HG02571 (cell line): ENCODE data around the gene TSPAN13.
"Not testable (repeated sequence)": the region's sequence is repeated elsewhere in the genome, so short reads cannot be mapped to it uniquely, and the experiment has no call there.

Experiments
- ATAC-seq: cut with Tn5 transposase; IDR thresholded peaks from one replicate; pipeline ENCODE4 v1.9.1; 2021; ENCODE audit warnings: mild to moderate bottlenecking, moderate library complexity; ENCODE audit not compliant: unreplicated experiment

TSPAN13 gene

DNA sequence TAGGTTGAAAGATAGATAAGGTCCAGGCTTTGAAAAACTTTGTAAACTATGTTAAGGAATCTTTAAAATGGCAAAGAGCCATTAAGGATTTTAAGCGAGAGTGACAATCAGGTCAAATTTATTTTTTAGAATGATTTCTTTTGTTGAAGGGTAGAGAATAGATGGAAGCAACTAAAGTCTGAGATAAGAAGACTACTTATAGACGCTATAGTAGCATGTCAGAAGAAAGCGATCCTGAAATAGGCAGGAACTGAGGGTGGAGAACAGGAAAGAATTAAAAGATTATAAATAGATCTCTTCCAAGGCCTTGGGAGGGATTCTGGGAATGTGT is 13.0 kb upstream of the TSPAN13 start:
- no peak for ATAC-seq

DNA sequence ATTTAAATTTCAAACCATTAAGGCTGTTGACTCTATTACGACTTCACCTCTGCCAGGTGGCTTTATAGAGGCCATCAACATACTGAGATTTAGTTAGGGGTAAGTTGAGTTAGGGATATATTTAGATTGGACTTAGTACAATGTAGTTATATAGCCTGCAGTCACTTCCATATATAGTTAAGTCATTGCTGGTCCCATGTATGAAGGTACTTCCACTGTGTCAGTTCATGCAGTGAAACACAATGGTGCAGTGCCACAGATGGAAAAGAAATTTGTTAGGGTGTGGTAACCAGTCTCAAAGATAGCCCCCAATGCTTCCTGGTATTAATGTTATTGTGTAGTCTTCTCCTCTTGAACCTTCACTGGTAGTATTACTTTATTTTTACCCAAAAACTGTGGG is 12.6 kb upstream of the TSPAN13 start:
- ATAC-seq: no peak

DNA sequence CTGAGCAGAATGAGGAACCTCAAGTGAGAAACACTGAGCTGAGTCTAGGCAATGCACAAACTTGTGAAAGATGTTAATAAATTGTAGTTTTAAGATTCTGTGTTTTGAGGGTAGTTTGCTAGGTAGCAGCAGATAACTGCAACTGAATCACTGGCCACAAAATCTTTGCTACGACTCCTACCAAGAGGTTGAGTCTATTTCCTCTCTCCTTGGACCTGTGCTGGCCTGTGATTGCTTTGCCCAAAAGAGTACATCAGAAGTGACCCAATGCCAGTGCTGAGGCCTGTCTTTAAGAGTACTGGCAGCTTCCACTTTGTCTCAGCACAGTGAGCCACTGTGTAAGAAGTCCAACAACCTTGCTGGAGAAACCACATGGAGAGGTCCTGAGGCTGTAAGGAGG is 11.9 kb upstream of the TSPAN13 start:
- no peak for ATAC-seq

DNA sequence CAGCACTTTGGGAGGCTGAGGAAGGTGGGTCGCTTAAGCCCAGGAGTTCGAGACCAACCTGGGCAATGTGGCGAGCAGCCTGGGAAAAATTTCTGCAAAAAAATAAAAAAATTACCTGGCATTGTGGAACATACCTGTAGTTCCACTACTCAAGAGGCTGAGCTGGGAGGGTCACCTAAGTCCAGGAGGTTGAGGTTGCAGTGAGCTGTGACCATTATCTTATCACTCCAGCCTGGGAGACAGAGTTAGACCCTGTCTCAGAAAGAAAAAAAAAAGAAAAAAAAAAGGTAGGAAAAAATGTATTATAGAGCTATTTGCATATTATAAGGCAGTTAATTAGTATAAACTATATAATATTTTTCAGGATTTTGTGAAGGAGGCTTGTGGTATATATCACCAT is 11.0 kb upstream of the TSPAN13 start:
- ATAC-seq: no peak

DNA sequence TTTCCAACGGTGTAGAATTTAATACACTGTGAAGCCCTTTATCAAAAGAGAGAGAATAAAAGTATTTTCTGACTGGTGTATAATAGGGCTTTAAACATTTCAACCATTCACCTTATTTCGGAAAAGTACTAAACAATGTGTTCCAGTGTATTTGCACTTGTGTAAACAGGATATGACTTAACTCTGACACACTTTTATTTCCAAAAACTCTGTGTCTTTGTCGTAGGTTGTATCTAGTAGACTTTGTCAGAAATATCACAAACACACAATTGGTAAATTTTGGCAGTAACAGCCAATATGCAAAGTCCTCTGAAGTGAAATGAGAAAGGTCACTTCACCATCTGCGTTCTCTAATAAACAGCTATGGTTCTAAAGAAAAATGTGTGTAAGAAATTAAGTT is 10.3 kb upstream of the TSPAN13 start:
- ATAC-seq: no peak

DNA sequence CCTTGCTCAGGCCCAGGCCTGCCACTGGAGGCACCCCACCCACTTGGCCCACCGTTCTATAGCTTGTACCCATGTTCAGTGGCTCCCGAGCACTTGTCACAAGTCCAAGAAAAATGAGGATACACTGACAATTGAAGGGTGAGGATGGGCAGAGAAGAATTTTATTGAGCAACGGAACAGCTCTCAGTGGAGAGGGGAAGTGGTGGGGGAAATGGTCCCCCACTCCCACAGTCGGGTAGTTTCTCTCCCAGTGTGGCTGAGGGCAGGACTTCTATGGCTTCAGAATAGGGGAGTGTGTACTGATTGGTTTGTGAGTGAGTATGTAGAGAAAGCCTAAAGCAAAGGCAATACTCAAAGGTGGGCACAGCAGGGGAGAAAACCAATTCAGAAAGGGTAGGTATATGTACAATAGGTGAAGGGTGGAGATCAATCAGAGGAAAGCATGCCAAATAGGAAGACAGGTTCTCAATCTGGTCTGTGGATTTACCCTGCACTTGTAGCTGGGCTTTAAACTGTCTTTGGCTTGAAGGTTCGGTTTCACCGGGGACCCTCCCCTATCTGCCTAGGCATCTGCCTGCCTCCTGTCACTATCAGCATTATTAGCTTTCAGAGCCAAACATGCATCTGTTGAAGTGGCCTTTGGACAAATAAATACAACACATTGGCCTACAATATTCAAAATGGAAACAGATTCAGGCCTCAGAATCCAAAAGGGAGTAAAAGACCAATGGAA is 8.9 kb upstream of the TSPAN13 start:
- no peak for ATAC-seq

DNA sequence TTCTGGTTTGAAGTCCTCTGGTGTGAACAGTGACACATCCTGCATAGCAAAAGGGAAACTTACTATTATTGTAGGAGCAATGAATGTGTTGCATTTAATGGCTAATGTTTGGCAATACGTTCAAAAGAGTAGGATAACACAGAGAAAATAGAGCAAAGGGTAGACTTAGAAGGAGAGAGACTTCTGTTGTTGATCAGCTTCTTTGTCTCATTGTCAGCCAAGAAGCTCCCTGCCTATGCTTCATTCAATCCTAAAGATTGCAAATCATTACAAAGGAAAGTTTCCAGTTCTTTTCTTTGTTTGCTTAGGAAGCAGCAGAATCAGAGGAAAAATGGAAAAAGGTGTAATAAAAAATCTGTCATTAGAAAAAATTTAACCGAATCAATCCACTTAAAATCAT is 7.9 kb upstream of the TSPAN13 start:
- ATAC-seq: no peak

DNA sequence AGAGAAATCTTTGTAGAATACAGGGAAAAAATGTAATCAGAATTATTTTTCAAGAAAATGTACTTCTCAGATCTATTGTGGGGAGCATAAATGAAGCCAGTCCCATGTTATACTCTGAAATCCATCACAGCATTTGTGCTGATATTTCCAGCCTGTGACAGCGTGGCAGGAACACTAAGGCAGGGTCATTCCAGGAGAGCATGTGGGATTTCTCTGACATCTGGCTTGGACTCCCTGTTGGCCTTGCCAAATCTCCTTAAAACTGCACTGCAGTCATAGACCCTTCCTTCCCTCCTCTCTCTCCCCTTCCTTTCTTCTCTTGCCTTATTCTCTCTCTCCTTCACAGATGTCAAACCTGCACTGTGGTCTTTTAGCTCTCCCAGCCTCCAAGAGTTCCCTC is 6.5 kb upstream of the TSPAN13 start:
- ATAC-seq: no peak

DNA sequence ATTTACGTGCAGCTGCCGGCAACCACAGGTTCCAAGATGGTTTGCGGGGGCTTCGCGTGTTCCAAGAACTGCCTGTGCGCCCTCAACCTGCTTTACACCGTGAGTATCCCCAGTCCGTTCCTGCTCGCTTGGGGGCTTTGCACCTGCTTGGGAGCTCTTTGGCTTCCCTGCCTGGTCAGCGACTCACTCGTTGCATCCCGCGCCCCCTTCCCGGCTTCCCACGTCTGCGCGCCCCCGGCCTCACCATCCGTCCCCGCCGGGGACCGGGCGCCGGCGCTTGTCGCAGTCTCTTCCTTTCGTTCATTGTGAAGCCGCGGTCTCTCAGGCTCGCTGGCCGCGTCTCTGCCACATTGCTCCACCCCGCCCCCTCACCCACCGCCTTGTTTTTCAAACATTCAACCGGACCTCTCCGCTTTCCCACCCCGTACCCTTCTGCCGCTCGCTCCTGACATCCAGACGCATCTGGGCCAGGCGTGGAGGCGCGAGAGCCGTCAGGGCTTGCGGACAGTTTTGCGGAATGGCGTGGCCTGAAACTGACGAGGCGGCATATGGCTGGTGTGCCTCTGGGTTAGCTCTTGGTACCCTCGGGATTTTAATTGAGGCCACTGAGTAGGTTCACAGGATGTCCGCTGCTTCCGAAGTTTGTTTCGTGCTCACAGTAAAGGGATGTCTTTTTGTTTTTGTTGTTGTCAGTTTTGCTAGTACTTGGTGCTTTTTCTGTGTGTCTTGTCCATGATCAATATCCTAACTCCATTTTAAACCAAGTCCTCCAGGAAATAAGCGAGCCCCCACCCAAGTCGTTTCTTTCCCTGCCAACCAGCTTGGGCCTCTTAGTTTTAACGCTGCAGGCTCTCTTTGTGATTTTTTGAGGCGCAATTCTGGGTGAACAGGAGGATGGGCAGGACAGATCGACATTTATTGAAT is 639 bp downstream of the TSPAN13 start:
- ATAC-seq: no peak

DNA sequence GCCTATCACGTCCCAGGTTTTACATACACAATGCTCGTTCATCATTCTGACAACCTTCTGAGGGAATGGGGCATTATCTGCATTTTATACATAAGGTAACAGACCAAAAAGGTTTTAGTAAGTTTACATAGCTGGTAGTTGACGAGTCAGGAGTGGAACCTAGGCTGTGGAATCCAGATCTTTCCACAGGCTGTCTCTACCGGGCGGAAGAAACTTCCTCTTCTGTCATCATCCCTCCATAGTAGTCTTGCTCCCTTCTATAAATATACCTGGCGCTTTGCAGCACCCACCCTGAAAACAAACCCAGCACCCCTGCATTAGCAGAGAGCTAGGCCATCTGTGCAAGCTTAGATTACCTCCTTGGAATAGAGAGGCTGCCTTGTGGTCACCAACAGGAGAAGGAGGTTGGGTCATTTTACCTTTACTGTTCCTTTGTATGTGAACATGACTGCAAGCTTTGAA is 1.3 kb downstream of the TSPAN13 start:
- no peak for ATAC-seq

DNA sequence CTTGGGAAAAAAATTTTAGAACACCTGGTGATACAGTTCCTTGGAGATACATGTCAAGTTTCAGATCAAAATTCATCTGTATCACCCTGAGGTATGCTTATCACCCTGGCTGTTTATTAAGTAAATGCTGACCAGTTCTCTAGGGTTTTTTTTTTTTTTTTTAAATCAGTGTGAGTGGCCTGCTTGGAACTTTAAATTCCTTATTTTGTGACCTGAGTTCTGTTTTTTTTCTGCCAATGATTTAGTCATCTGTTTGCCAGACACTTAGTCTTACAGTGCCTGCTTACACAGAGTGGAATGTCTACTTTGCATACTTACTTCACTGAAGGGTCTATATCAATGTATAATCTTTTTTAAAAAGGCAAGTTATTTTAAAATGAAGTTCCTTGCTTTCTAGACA is 1.8 kb downstream of the TSPAN13 start:
- no peak for ATAC-seq

DNA sequence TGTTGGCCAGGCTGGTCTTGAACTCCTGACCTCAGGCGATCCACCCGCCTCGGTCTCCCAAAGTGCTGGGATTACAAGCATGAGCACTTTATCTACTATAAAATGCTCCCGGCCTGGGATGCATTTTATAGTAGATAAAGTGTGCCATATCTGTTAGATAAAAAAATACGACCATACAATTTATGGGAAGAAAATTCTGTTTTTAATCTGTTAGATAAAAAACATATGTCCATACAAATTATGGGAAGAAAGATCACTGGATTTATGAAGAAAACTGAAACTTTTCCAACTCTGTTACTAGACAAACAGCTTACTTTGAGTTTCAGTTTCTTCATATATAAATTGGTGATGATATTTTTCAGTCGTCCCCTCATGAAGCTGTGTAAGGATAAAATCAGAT is 4.5 kb downstream of the TSPAN13 start:
- ATAC-seq: no peak

DNA sequence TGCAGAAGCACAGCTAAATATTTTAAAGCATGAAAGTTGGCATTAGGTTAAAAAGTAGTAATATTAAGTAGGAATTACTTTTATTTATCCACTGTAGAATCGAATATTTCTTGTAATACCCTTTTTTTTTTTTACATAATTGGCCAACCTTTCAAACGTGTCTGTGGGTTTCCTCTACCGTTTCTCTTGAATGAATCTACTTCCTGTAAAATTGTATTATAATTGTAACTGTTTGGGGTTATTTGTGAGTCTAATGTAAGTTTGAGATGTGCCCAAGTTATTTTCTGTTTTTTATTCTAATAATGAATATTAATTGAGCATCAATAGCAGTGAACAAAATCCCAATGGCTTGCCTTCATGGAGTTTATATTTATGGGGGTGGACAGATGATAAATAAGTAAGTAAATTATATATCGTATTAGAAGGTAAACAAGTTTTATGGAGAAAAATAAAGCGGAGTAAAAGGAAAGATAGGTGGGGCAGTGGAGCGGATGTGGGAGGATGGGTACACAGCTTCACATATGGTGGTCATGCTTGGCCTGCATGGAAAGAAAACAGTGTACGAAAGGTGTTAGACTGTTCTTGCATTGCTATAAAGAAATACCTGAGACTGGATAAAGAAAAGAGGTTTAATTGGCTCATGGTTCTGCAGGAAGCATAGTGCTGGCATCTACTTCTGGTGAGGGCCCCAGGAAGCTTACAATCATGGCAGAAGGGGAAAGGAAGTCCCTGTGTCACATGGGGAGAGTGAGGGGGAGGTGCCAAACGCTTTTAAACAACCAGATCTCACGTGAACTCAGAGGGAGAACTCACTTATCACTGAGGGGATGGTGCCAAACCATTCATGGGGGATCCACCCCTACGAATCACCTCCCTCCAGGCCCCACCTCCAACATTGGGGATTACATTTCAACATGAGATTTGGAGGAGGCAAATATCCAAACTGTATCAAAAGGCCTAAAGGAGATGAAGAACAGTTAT is 5.4 kb downstream of the TSPAN13 start:
- no peak for ATAC-seq

DNA sequence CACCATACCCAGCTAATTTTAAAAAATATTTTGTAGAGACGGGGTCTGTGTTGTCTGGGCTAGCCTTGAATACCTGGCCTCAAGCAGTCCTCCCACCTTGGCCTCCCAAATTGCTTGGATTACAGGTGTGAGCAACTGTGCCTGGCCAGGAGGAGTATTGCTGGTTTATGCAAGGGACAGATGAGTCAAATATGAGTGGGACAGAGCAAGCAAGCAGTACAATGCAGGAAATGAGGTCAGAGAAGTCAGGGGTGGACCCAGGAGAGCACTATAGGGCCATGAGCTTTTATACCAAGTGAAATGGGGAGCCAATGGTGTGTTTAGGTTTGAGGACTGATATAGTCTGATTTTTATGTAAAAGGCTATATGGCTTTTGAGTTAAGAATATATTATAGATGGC is 6.3 kb downstream of the TSPAN13 start:
- no peak for ATAC-seq

DNA sequence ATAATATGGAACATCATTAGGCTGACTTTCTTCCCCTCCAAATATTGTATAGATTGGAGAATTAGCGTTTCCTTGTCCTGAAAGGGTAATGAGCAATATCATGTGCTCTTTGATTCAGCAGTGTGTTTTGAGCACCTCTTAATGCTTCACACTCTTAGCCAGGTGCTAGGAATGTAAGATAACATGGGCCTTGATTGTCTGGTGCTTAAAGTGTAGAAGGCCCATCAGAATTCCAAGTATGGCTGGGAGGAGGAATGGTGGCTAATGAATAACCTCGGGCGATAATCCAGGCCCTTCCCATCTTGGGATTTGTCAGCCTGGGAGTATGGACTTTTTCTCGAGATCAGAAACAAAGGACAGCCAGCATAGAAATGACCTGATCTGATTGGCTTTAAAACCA is 8.6 kb downstream of the TSPAN13 start:
- no peak for ATAC-seq

DNA sequence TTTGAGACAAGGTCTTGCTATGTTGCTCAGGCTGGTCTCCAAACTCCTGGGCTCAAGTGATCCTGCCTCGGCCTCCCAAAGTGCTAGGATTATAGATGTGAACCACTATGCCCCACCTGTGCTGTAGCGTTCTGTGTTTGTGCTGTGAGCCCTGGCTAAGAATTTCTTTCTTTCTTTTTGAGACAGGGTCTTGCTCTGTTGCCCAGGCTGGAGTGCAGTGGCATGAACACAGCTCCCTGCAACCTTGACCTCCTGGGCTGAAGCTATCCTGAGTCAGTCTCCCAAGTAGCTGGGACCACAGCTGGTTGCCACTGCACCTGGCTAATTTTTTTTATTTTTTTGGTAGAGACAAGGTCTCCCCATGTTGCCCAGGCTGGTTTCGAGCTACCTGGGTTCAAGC is 11.4 kb downstream of the TSPAN13 start:
- ATAC-seq: no peak

DNA sequence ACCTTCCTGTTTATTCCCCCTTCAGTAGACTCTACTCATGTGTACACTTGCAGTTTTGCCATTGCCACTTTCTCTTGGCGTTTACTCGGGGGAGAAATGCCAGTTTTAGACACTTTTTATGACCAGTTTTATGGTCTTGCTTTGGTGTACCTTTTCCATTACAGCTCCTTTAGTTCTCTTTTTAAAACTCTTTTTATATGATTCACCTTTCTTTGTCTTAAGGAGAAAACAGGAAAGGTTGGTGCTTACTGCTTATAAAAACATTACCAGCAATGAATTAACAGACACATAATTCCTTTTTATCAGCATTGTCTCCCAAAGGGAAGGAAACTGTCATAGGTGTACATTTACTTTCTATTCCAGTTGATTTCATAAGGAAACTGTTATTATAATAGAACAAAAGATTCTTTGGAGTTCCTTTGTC is 11.9 kb downstream of the TSPAN13 start:
- no peak for ATAC-seq

DNA sequence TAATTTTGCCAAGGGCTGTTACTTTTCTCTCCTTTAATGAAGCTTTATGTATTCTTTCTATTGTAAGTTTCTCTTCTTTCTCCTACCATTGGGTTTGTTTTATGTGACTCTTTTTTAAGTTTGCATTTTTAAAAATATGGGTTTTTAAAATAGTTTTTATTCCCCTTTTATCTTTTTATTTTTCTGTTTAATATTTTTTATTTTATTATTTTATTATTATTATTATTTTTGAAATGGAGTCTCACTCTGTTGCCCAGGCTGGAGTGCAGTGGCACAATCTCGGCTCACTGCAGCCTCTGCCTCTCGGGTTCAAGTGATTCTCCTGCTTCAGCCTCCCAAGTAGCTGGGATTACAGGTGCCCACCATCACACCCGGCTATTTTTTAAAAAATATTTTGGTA is 16.4 kb downstream of the TSPAN13 start:
- not testable (repeated sequence) for ATAC-seq

DNA sequence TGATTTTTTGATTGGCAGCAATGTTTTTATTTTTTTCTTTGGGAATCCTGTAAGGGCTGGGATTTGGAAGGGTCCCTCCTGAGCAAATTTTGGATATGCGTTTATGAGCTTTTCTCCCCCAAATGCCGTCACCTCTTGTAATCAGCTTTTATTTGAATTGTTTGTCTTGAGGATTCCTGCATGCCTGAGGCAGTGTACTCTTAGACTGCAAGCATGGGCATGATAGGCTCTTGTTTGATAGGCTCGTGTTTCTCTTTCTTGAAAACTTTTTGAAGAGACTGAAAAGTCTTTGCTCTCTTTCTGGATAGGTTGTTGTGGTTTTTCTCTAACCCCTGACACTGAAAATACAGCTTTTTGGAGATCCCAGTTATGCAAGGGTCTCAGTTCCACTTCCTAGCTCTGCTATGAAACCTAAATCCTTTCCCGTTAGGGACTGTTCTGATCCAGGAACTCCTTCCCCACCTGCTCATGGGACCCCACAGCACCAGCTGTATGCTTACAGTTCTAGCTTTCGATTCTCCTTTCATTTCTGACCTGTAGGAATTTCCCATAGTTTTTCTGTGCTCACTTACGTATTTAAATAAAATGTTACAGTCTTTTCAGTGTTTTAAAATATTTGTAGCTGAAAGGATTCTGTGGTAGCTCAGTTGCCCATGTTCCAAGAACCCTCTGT is 17.2 kb downstream of the TSPAN13 start:
- no peak for ATAC-seq

DNA sequence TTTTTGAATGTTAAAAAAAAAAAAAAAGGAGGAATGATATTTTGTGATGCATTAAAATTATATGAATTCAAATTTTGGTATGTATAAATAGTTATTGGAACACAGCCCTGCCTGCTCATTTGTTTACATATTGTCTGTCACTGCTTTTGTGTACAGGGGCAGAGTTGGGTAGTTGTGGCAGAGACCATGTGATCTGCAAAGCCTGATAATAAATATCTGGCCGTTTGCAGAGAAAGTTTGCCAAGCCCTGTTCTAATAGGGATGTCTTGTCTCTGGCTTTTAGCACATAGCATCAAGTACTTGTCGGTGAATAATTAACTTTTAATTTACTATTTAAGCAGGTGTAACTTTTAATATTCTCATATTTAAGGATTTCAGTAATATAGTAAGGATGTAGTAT is 19.8 kb downstream of the TSPAN13 start:
- no peak for ATAC-seq

DNA sequence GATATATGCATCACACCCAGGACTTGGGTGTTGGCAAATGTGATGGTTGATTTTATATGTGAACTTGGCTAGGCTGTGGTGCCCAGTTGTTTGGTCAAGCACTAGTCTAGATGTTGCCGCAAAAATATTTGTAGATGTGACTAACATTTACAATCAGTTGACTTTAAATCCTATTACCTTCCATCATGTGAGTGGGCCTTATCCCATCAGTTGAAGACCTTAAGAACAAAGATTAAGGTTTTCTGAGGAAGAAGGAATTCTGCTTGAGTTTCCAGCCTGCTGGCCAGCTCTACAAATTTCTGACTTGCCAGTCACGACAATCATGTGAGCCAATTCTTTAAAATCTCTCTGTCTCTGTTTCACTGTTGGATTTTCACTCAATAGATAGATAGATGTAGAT is 20.3 kb downstream of the TSPAN13 start:
- ATAC-seq: no peak
